ENCODE results near the gene FNBP1.
A peak's percentile ranks its signal among the peaks of the same experiment; 100 is the strongest.

The FNBP1 gene

DNA sequence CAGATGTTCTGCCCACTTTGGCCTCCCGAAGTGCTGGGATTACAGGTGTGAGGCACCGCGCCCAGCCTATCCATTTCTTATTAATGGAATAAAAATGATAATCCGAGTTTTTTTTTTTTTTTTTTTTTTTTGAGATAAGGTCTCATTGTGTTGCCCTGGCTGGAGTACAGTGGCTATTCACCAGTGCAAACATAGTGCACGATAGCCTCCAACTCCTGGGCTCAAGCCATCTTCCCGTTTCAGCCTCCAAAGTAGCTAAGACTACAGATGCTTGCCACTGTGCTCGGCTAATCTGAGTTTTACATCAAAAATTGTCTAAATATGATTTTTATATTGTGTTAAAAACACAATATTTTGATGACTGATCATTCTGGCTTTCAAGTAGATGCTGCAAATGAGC is 17.3 kb upstream of the FNBP1 start (continued):
- TF ChIP-seq, protein P1, sequence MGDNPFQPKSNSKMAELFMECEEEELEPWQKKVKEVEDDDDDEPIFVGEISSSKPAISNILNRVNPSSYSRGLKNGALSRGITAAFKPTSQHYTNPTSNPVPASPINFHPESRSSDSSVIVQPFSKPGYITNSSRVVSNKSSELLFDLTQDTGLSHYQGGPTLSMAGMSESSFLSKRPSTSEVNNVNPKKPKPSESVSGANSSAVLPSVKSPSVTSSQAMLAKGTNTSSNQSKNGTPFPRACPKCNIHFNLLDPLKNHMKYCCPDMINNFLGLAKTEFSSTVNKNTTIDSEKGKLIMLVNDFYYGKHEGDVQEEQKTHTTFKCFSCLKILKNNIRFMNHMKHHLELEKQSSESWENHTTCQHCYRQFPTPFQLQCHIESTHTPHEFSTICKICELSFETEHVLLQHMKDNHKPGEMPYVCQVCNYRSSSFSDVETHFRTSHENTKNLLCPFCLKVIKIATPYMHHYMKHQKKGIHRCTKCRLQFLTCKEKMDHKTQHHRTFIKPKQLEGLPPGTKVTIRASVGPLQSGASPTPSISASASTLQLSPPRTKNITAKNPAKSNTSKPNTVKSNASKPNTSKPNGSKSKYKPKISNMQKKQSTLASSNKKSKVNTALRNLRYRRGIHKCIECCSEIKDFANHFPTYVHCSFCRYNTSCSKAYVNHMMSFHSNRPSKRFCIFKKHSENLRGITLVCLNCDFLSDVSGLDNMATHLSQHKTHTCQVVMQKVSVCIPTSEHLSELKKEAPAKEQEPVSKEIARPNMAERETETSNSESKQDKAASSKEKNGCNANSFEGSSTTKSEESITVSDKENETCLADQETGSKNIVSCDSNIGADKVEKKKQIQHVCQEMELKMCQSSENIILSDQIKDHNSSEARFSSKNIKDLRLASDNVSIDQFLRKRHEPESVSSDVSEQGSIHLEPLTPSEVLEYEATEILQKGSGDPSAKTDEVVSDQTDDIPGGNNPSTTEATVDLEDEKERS (tag by site-specific recombination; IDR thresholded peaks at IDR 0.05) = no peak
- TF ChIP-seq ZNF529 (tag by site-specific recombination; IDR thresholded peaks at IDR 0.05; ENCODE audit: insufficient replicate concordance) (no peak), OVOL3 (tag by site-specific recombination; IDR thresholded peaks at IDR 0.05) (no peak)

DNA sequence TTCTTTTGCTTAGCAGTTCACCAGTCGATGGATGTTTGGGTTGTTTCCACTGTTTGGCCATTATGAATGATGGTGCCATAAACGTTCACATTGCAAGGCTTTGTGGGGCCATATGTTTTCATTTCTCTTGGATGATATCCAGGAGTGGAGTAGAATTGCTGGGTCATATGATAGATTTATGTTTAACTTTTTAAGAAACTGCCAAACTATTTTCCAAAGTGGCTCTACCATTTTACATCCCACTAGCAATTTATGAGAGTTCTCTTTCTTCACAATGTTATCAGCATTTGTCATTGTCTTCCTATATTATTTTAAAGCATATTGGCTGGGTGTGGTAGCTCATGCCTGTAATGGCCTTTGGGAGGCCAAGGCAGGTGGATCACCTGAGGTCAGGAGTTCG is 15.9 kb upstream of the FNBP1 start:
- H3K27ac ChIP-seq (ENCODE audit: extremely low read depth, low read depth, low read length) = no peak overlapping the region
- H3K4me3 ChIP-seq (ENCODE audit: low read depth, low read length) = no peak overlapping the region
- peaks cover 0 to 7% of the 10 kb centered on the region in 2 experiments; a peak in 2 of 3 replicates for H3K36me3 ChIP-seq (ENCODE audit: control insufficient read depth in 2 of 2, insufficient read depth in 1 of 2, low read length in 2 of 2)
- TF ChIP-seq HOXA7 (CRISPR knock-in tag; IDR thresholded peaks at IDR 0.05; ENCODE audit: borderline replicate concordance) (no peak), ZNF18 (tag by site-specific recombination; IDR thresholded peaks at IDR 0.05) (0 out of 2 replicates have a peak, but pooled peaks have one; percentile 43), FEZF1 (tag by site-specific recombination; IDR thresholded peaks at IDR 0.05) (peak; percentile 59; the same call in 1 of the 2 replicates), ZNF341 (tag by site-specific recombination; IDR thresholded peaks at IDR 0.05; ENCODE audit: low read depth) (peak; percentile 58), PRDM4 (tag by site-specific recombination; IDR thresholded peaks at IDR 0.05) (peak; percentile 82), IKZF3 (tag by site-specific recombination; IDR thresholded peaks at IDR 0.05) (0 out of 2 replicates have a peak, but pooled peaks have one; percentile 11), ZNF514 (tag by site-specific recombination; IDR thresholded peaks at IDR 0.05) (no peak), ZNF146 (tag by site-specific recombination; IDR thresholded peaks at IDR 0.05) (no peak), ZNF561 (tag by site-specific recombination; IDR thresholded peaks at IDR 0.05; ENCODE audit: borderline replicate concordance) (no peak), PRDM6 (tag by site-specific recombination; IDR thresholded peaks at IDR 0.05) (peak; percentile 77), OSR2 (tag by site-specific recombination; IDR thresholded peaks at IDR 0.05) (0 out of 2 replicates have a peak, but pooled peaks have one; percentile 25), GLI4 (tag by site-specific recombination; IDR thresholded peaks at IDR 0.05) (no peak)
- TF ChIP-seq, protein P2, sequence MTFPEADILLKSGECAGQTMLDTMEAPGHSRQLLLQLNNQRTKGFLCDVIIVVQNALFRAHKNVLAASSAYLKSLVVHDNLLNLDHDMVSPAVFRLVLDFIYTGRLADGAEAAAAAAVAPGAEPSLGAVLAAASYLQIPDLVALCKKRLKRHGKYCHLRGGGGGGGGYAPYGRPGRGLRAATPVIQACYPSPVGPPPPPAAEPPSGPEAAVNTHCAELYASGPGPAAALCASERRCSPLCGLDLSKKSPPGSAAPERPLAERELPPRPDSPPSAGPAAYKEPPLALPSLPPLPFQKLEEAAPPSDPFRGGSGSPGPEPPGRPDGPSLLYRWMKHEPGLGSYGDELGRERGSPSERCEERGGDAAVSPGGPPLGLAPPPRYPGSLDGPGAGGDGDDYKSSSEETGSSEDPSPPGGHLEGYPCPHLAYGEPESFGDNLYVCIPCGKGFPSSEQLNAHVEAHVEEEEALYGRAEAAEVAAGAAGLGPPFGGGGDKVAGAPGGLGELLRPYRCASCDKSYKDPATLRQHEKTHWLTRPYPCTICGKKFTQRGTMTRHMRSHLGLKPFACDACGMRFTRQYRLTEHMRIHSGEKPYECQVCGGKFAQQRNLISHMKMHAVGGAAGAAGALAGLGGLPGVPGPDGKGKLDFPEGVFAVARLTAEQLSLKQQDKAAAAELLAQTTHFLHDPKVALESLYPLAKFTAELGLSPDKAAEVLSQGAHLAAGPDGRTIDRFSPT (tag by site-specific recombination; IDR thresholded peaks at IDR 0.05) = no peak
- ChIA-PET POLR2A (interaction anchor here (0.7 kb wide), 1 partner anchor 697 kb away, joined by 3 read pairs; no protein-coding TSS in a partner anchor), CTCF (interaction anchor here (0.6 to 2.2 kb wide), 8 partner anchors 8 to 593 kb away, joined by 3 to 11 read pairs (median 4); partner anchors contain the start of gene C9orf50)
- no peaks in the 10 kb centered on the region for H3K9me3 ChIP-seq (ENCODE audit: control insufficient read depth, insufficient read depth, low read depth, low read length)
- H3K4me1 ChIP-seq (ENCODE audit: control insufficient read depth, insufficient read depth, low read length) = no peaks in the 10 kb centered on the region
